DOHH2 (cell line): ENCODE measurements around the gene FGF22.

ENCODE experiments used
- H3F3A ChIP-seq: fragments of 200-600 bp; sonication (generic), shearing (Covaris generic); 2 replicates; pipeline ENCODE4 v1.6.0; 2016; ENCODE audit warnings: antibody characterized with exemption, mild to moderate bottlenecking; ENCODE audit not compliant: control insufficient read depth, insufficient read depth
- H3K27ac ChIP-seq: fragments of 200-600 bp; sonication (generic); 2 replicates; pipeline ENCODE4 v1.5.1; 2014; ENCODE audit warnings: low read depth, mild to moderate bottlenecking, low read length, moderate library complexity
- H3K27me3 ChIP-seq: fragments of 200-600 bp; sonication (generic); 2 replicates; pipeline ENCODE4 v1.6.1; 2014; ENCODE audit warnings: mild to moderate bottlenecking, low read length, mixed read lengths; ENCODE audit not compliant: control insufficient read depth
- H3K36me3 ChIP-seq: fragments of 200-600 bp; sonication (generic); 2 replicates; pipeline ENCODE4 v1.6.1; 2014; ENCODE audit warnings: mild to moderate bottlenecking, low read length, moderate library complexity, mixed read lengths; ENCODE audit not compliant: control insufficient read depth
- H3K4me1 ChIP-seq: fragments of 200-600 bp; sonication (generic); 2 replicates; pipeline ENCODE4 v1.6.1; 2014; ENCODE audit warnings: mild to moderate bottlenecking, low read length, mixed read lengths; ENCODE audit not compliant: control insufficient read depth
- H3K4me2 ChIP-seq: fragments of 200-600 bp; sonication (generic); 2 replicates; pipeline ENCODE4 v1.6.0; 2014; ENCODE audit warnings: mild to moderate bottlenecking, low read length, moderate library complexity
- H3K4me3 ChIP-seq: fragments of 200-600 bp; sonication (generic); 2 replicates; pipeline ENCODE4 v1.5.1; 2014; ENCODE audit warnings: mild to moderate bottlenecking, low read length, mixed read lengths
- H3K79me2 ChIP-seq: fragments of 200-600 bp; sonication (generic); 2 replicates; pipeline ENCODE4 v1.6.1; 2014; ENCODE audit warnings: mild to moderate bottlenecking, low read length, mixed read lengths; ENCODE audit not compliant: control insufficient read depth
- H3K9me2 ChIP-seq: fragments of 200-600 bp; sonication (generic); replicated peaks from 2 replicates; pipeline ENCODE4 v1.6.1; 2014; ENCODE audit warnings: mild to moderate bottlenecking, low read length, mixed read lengths; ENCODE audit not compliant: control insufficient read depth
- H3K9me3 ChIP-seq: fragments of 200-600 bp; sonication (generic); 2 replicates; pipeline ENCODE4 v1.6.1; 2014; ENCODE audit warnings: antibody characterized with exemption, low read length, mixed read lengths; ENCODE audit not compliant: control insufficient read depth, insufficient read depth
- H4K20me1 ChIP-seq: fragments of 200-600 bp; sonication (generic); 2 replicates; pipeline ENCODE4 v1.6.0; 2014; ENCODE audit warnings: low read depth, mild to moderate bottlenecking, antibody characterized with exemption, low read length, moderate library complexity; ENCODE audit not compliant: control insufficient read depth, insufficient read depth
- EZH2phosphoT487 ChIP-seq: fragments of 200-600 bp; sonication (generic); IDR thresholded peaks from 2 replicates; pipeline ENCODE4 v1.6.1; 2017; ENCODE audit warnings: borderline replicate concordance, mild to moderate bottlenecking, antibody characterized with exemption, low read length, moderate library complexity, mixed read lengths
- TF ChIP-seq, protein P1 (sequence below): fragments of 200-600 bp; sonication (generic); IDR thresholded peaks from one replicate; pipeline ENCODE4 v1.5.1; 2014; ENCODE audit warnings: antibody characterized with exemption, mild to moderate bottlenecking, low read depth, low read length; ENCODE audit not compliant: poor library complexity, severe bottlenecking

The FGF22 gene

GRCh38 chr19:644789-645188 lies 5.1 kb downstream of the FGF22 start:
- Histone ChIP-seq H4K20me1 (peaks cover 2% of the 10 kb centered on the region; the same call in 1 of the 2 replicates), H3K4me3 (no peak overlapping the region), H3K79me2 (no peaks in the 10 kb centered on the region), H3F3A (no peaks in the 10 kb centered on the region), H3K36me3 (peaks cover 48% of the 10 kb centered on the region), H3K4me1 (peaks cover 8% of the 10 kb centered on the region; the same call in 1 of the 2 replicates), H3K27ac (no peak overlapping the region), H3K27me3 (no peaks in the 10 kb centered on the region), H3K9me3 (no peaks in the 10 kb centered on the region), H3K9me2 (no peaks in the 10 kb centered on the region), H3K4me2 (no peak overlapping the region)
- no peak for TF ChIP-seq EZH2phosphoT487
- TF ChIP-seq, protein P1, sequence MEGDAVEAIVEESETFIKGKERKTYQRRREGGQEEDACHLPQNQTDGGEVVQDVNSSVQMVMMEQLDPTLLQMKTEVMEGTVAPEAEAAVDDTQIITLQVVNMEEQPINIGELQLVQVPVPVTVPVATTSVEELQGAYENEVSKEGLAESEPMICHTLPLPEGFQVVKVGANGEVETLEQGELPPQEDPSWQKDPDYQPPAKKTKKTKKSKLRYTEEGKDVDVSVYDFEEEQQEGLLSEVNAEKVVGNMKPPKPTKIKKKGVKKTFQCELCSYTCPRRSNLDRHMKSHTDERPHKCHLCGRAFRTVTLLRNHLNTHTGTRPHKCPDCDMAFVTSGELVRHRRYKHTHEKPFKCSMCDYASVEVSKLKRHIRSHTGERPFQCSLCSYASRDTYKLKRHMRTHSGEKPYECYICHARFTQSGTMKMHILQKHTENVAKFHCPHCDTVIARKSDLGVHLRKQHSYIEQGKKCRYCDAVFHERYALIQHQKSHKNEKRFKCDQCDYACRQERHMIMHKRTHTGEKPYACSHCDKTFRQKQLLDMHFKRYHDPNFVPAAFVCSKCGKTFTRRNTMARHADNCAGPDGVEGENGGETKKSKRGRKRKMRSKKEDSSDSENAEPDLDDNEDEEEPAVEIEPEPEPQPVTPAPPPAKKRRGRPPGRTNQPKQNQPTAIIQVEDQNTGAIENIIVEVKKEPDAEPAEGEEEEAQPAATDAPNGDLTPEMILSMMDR = no peak

GRCh38 chr19:645912-646778 lies 6.5 kb downstream of the FGF22 start:
- no peak overlapping the region for H3K4me3 ChIP-seq
- no peak overlapping the region for H3K4me2 ChIP-seq
- H3K27ac ChIP-seq = no peak overlapping the region
- H4K20me1 ChIP-seq = no peaks in the 10 kb centered on the region
- peaks cover 4% of the 10 kb centered on the region; the same call in 1 of the 2 replicates for H3K4me1 ChIP-seq
- peaks cover 5% of the 10 kb centered on the region; the same call in 1 of the 2 replicates for H3K79me2 ChIP-seq
- H3K9me2 ChIP-seq = no peaks in the 10 kb centered on the region
- TF ChIP-seq, protein P1 = no peak
- no peak for TF ChIP-seq EZH2phosphoT487
- H3K36me3 ChIP-seq = peaks cover 55% of the 10 kb centered on the region
- H3K27me3 ChIP-seq = no peaks in the 10 kb centered on the region
- no peaks in the 10 kb centered on the region for H3K9me3 ChIP-seq
- no peaks in the 10 kb centered on the region for H3F3A ChIP-seq

DNA sequence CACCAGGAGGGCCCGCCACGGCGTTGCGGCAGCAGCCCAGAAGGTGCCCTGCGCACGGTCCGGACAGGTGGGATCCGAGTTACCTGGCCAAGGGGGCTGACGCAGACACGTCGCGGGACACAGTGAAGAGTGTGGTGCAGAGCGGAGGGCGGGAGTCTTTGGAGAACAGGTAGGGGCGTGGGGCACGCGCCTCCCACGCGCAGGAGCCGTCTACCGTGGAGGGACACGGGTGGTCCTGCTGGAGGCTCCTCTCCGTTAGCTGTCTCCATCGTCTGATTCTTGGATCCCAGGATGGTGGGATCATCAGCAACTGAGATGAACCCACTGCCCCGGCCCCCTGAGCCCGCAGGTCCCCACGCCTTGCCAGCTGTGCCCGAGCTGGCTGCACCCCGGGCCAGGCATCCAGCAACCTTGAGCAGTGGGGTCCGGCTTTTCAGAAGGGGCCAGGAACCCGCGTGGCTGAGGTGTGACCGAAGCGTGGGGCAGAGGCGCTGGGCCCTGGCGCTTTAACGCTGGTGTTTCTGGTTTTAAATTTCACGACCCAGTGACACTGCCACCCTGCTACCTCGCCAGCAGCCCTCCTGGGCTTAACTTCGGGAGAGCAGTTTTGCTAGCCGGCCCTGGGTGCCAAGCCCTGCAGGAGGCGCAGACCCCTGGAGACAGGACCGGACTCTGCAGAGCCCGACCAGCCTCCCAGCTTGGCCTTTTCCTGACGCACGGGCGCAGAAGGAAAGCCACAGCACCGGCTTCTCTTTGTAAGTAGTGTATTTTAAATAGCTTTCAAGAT lies 7.3 kb downstream of the FGF22 start:
- Histone ChIP-seq H3K4me3 (no peak overlapping the region), H3K9me2 (no peaks in the 10 kb centered on the region), H3K79me2 (peaks cover 11% of the 10 kb centered on the region), H3K27me3 (no peaks in the 10 kb centered on the region), H3K36me3 (peaks cover 63% of the 10 kb centered on the region), H3F3A (no peaks in the 10 kb centered on the region), H3K4me1 (no peaks in the 10 kb centered on the region), H3K9me3 (no peaks in the 10 kb centered on the region), H3K27ac (no peak overlapping the region), H3K4me2 (no peak overlapping the region), H4K20me1 (no peaks in the 10 kb centered on the region; the same call in 1 of the 2 replicates)
- TF ChIP-seq, protein P1 = no peak
- TF ChIP-seq EZH2phosphoT487 = no peak
